ENCODE measurements around the gene KLF16. TPM values are rescaled to one million over a fixed set of nuclear protein-coding genes. Genes with fewer than 3 reads are reported as not detected.
A peak's percentile ranks its signal among the peaks of the same experiment; 100 is the strongest.

Gene KLF16
- total RNA-seq, 4 donors from 2014 or later = 9.0 to 18.3 (median 11.6) TPM

DNA sequence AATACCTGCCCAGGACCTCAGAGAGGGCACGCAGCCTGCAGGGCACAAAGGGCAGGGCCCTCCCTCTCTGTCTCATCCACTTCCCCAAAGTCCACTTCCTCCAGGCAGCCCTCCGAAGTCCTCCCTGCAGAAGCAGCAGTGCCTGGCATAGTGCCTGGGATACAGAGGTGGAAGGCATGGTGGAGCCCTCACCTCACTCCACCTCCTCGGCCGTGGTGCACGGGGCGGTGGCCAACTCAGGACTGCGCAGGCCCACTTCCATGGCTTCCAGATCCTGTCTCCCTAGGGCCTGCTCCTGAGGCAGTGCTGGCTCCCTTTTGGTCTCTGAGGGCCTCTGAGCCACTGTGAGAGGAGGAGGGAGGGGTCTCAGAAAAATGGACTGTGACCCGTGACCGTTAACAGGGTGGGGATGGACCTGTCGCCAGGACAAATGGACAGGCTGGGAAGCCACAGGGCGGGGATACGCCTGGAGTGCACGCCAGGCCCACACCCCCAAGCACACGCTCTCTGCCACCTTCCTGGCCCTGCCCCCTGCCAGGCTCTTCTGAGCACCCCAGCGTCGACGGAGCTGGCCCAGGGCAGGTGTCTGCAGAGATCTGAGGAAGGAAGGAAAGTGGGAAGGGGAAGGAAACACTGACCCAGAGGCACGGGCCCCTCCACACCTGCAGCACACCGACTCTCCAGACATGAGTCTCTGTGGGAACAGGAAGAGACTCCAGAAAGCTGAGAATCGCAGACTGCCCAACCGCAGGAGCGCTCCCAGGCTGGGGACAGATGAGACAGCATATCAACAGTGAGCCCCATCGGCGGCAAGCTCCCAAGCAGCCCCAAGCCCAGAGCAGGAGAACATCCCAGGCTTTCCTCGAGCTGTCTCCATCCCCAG is 23.5 kb downstream of the KLF16 start:
- H3K9me3 ChIP-seq = no peaks in the 10 kb centered on the region
- in situ Hi-C loops (cut with MboI; ENCODE audit: low pct_ligation_motif_present in 1 of 4, low pct_unique_long_range_greater_than_20kb in 1 of 4, low sequenced_read_pairs in 3 of 4) (no loop called here), intact Hi-C loops (cut with DNase I; ENCODE audit: low total_unique reads) (no loop called here)
- peak overlapping the region in 2 of 4 donors; percentile 0 to 6 for H3K4me3 ChIP-seq
- peak overlapping the region; percentile 82 to 83 (median 82) for H3K27ac ChIP-seq
- 54% methylated on average over 25 of the region's 25 CpGs; no CpG with 5 or more reads in 1 of the 2 donors for WGBS, 2 donors (ENCODE audit: low coverage in 1 of 2)
- H3K27me3 ChIP-seq = no peaks in the 10 kb centered on the region
- peaks cover 35 to 82% (median 58%) of the 10 kb centered on the region in 4 donors for H3K4me1 ChIP-seq
- DNase-seq = peak; percentile 87
- no peaks in the 10 kb centered on the region for H3K36me3 ChIP-seq
- TF ChIP-seq POLR2A (IDR thresholded peaks at IDR 0.05) (peak; percentile 74), POLR2AphosphoS5 (IDR thresholded peaks at IDR 0.05) (peak; percentile 64 to 85 (median 75)), EP300 (IDR thresholded peaks at IDR 0.05; ENCODE audit: low read depth) (peak; percentile 92)
- TF ChIP-seq, protein P1, sequence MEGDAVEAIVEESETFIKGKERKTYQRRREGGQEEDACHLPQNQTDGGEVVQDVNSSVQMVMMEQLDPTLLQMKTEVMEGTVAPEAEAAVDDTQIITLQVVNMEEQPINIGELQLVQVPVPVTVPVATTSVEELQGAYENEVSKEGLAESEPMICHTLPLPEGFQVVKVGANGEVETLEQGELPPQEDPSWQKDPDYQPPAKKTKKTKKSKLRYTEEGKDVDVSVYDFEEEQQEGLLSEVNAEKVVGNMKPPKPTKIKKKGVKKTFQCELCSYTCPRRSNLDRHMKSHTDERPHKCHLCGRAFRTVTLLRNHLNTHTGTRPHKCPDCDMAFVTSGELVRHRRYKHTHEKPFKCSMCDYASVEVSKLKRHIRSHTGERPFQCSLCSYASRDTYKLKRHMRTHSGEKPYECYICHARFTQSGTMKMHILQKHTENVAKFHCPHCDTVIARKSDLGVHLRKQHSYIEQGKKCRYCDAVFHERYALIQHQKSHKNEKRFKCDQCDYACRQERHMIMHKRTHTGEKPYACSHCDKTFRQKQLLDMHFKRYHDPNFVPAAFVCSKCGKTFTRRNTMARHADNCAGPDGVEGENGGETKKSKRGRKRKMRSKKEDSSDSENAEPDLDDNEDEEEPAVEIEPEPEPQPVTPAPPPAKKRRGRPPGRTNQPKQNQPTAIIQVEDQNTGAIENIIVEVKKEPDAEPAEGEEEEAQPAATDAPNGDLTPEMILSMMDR (IDR thresholded peaks at IDR 0.05) = no peak

- WGBS, 2 donors (ENCODE audit: low coverage in 1 of 2) = 22% methylated on average over 14 of the region's 23 CpGs; no CpG with 5 or more reads in 1 of the 2 donors
- H3K4me3 ChIP-seq = peak overlapping the region in 1 of 4 donors; percentile 20
- intact Hi-C loops (cut with DNase I; ENCODE audit: low total_unique reads) = no loop called here
- peak overlapping the region; percentile 82 to 83 (median 82) for H3K27ac ChIP-seq
- TF ChIP-seq POLR2AphosphoS5 (IDR thresholded peaks at IDR 0.05) = no peak
- TF ChIP-seq EP300 (IDR thresholded peaks at IDR 0.05; ENCODE audit: low read depth) = no peak
- TF ChIP-seq, protein P1 (IDR thresholded peaks at IDR 0.05) = peak; percentile 94 to 99 (median 95)
- TF ChIP-seq POLR2A (IDR thresholded peaks at IDR 0.05) = no peak
- DNase-seq = peak; percentile 72
- no peaks in the 10 kb centered on the region for H3K36me3 ChIP-seq
- peaks cover 28 to 60% (median 47%) of the 10 kb centered on the region in 4 donors for H3K4me1 ChIP-seq
- in situ Hi-C loops (cut with MboI; ENCODE audit: low pct_ligation_motif_present in 1 of 4, low pct_unique_long_range_greater_than_20kb in 1 of 4, low sequenced_read_pairs in 3 of 4) = no loop called here
- no peaks in the 10 kb centered on the region for H3K27me3 ChIP-seq
- no peaks in the 10 kb centered on the region for H3K9me3 ChIP-seq
Measured at GRCh38 chr19:1837625-1838105, 25.7 kb downstream of the KLF16 start.

DNA sequence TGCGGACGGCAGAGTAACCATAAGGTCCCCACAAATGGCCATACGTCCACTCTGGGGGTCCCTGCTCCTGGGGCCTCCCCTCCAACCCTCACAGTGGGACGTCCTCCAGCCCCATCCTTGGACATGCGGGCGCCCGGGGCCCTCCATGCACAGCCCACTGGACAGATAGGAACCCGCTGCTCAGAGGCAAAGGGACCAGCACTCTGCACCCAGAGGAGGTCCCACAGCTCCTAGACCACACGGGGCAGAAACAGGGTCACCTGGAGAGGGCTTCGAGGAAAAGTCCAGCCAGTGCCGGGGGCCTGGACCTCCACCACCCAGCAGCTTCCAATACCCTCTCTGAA is 26.2 kb downstream of the KLF16 start:
- 75% methylated on average over 11 of the region's 11 CpGs; no CpG with 5 or more reads in 1 of the 2 donors for WGBS, 2 donors (ENCODE audit: low coverage in 1 of 2)
- in situ Hi-C loops (cut with MboI; ENCODE audit: low pct_ligation_motif_present in 1 of 4, low pct_unique_long_range_greater_than_20kb in 1 of 4, low sequenced_read_pairs in 3 of 4) = no loop called here
- Histone ChIP-seq H3K4me1 (peaks cover 28 to 55% (median 47%) of the 10 kb centered on the region in 4 donors), H3K27ac (peak overlapping the region in 3 of 4 donors; percentile 82 to 83 (median 82)), H3K4me3 (no peak overlapping the region), H3K36me3 (no peaks in the 10 kb centered on the region), H3K27me3 (no peaks in the 10 kb centered on the region), H3K9me3 (no peaks in the 10 kb centered on the region)
- TF ChIP-seq EP300 (IDR thresholded peaks at IDR 0.05; ENCODE audit: low read depth) = no peak
- TF ChIP-seq POLR2AphosphoS5 (IDR thresholded peaks at IDR 0.05) = no peak
- TF ChIP-seq, protein P1 (IDR thresholded peaks at IDR 0.05) = no peak
- TF ChIP-seq POLR2A (IDR thresholded peaks at IDR 0.05) = no peak
- intact Hi-C loops (cut with DNase I; ENCODE audit: low total_unique reads) = no loop called here
- no peak for DNase-seq

DNA sequence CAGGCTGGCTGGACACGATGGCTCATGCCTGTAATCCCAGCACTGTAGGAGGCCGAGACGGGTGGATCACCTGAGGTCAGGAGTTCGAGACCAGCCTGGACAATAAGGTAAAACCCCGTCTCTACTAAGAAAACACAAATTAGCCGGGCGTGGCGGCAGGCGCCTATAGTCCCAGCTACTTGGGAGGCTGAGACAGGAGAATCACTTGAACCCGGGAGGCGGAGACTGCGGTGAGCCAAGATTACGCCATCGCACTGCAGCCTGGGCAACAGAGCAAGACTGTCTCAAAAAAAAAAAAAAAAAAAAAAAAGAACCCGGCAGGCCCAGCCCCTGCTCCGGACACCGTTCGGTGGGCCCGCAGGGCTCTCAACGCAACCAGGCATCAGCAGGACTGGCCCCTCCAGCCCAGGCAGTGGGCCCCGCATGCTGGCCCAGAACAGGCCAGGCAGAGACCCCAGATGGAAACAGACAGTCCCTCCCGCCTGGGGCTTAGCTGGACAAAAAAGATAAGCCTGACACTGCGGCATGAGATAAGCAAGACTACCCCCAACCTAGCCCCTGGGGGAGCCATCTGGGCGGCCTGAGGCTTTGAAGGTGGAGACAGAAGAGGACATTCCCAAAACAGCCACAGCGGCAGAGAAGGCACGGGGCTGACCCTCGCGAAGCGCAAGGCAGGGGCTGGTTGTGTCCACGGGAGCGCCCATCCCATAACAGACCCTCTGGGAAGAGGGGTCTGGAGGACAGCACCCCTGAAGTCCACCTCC is 26.7 kb downstream of the KLF16 start:
- Histone ChIP-seq H3K27me3 (no peaks in the 10 kb centered on the region), H3K27ac (no peak overlapping the region), H3K4me3 (no peak overlapping the region), H3K9me3 (no peaks in the 10 kb centered on the region), H3K36me3 (no peaks in the 10 kb centered on the region), H3K4me1 (peaks cover 28 to 51% (median 46%) of the 10 kb centered on the region in 4 donors)
- 80 to 89% methylated on average over 2 to 30 of the region's 31 CpGs for WGBS, 2 donors (ENCODE audit: low coverage in 1 of 2)
- no peak for DNase-seq
- in situ Hi-C loops (cut with MboI; ENCODE audit: low pct_ligation_motif_present in 1 of 4, low pct_unique_long_range_greater_than_20kb in 1 of 4, low sequenced_read_pairs in 3 of 4) (no loop called here), intact Hi-C loops (cut with DNase I; ENCODE audit: low total_unique reads) (no loop called here)
- TF ChIP-seq POLR2AphosphoS5 (IDR thresholded peaks at IDR 0.05) (no peak), POLR2A (IDR thresholded peaks at IDR 0.05) (no peak), EP300 (IDR thresholded peaks at IDR 0.05; ENCODE audit: low read depth) (no peak)
- TF ChIP-seq, protein P1 (IDR thresholded peaks at IDR 0.05) = no peak
